ENCODE data around the gene TMEM212.
"Not testable (repeated sequence)": the region's sequence is repeated elsewhere in the genome, so short reads cannot be mapped to it uniquely, and the experiment has no call there.

The TMEM212 gene

DNA sequence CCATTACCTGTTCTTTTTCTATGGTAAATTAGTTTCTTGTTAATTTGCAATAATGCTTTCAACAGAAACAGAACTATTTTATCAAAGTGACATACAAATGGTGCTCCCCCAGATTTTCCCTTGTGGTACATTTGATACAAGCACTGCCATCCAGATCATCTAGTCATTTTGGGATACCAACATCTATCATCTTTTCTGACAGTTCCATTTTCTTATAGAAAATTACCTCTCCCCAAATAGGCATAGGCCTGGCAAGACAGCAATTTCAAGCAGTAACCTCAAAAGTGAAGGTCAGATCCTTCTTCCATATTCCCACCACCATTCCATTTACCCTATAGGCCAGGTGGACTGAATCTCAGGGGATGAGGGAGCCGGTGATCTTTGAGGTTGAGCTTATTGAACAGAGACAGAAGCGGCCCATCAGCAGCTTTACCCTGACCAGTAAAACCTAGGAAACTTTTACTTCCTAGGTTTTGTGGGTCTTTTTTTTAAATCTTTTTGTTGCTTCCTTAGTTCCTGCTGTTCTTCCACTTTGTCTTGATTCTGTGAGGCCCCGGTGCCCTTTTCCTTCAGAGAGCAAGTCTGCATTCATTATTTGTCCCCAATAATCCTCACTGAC lies 29.8 kb upstream of the TMEM212 start:
- no peak for DNase-seq (ENCODE audit: low read depth, low spot score)

DNA sequence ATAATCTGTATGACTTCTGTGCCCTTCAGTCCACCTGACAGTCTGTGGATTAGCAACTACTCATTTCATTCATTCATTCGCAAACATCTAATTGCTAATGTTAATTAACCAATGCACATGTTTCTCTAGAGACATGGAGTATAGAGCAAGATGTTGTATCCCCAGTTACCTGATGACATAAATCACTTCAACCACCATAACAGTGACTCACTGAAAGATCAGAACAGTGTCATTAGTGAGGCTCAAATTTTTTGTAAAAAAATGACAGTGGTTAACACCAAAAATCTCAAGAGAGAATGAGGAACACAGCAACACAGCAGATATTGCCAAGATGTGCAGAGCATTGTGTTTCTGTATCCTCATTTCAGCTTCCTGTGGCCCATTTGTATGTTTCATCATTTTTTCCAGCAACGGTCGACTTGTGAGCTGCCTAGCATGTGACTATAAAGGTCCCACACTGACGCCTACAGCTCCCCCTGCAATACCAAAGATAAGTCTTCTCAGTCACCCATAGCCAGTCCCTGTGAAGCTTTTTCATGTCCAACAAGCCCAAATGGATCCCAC lies 29.2 kb upstream of the TMEM212 start:
- no peak for DNase-seq (ENCODE audit: low read depth, low spot score)

DNA sequence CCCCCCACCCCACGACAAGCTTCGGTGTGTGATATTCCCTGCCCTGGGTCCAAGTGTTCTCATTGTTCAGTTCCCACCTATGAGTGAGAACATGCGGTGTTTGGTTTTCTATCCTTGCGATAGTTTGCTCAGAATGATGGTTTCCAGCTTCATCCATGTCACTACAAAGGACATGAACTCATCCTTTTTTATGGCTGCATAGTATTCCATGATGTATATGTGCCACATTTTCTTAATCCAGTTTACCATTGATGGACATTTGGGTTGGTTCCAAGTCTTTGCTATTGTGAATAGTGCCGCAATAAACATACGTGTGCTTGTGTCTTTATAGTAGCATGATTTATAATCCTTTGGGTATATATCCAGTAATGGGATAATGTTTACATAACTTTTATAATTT lies 28.5 kb upstream of the TMEM212 start:
- not testable (repeated sequence) for DNase-seq (ENCODE audit: low read depth, low spot score)

DNA sequence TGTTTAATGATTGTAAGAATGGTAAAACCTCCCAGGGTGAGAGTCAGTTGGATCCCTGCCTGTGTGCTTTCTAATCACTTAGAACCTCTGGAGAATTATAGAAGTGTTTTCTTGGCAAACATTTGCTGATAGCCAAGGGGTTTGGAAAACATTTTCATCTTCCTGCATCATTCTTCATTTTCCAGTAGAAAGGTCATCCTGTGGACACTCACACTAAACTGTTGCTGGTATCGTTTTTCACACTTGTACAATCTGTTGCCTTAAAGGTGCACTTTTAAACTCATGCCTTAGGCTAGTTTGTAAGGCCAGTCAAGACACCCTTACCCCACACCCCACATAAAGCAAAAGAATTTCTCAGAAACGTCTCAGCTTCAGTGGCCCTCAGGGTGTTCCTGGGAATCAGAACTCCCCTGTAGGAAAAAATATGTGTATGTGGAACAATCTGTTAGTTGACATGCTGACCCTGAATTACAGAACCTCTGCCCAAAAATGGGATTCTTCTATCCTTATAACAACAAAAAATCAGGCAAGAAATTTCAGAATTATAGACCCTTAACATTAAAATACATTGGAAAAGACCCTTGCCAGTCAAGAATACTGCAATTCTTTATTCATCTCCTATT lies 27.1 kb upstream of the TMEM212 start:
- no peak for DNase-seq (ENCODE audit: low read depth, low spot score)

DNA sequence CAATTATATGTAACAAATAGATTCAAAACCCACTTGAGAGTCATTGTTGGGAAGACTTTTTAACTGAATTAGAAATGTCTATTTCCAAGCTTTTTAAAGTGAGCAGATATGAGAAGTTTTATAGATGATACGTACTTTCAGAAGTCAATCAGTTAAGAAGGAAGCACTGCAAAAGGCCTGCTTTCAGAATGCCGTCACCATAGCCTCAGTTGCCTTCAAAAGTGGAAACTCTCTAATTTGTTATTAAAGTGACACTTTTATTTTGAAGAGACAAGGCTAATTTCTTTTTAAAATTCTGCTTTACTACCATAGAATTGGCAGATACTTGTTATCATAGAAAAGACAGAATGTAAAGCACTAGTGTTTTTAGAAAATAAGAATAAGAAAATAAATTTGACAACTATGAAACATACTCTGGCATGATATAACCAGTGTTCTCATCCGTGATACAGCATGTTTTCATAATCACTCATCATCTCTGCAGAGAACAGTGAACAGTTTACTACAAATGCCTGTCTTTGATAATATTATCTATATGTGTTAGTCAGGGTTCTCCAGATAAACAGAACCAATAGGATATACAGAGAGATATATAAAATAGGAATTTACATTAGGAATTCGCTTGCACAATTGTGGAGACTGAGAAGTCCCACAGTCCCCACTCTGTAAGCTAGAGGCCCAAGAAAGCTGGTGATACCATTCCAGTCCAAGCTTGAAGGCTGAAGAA lies 25.9 kb upstream of the TMEM212 start:
- DNase-seq (ENCODE audit: low read depth, low spot score) = no peak

DNA sequence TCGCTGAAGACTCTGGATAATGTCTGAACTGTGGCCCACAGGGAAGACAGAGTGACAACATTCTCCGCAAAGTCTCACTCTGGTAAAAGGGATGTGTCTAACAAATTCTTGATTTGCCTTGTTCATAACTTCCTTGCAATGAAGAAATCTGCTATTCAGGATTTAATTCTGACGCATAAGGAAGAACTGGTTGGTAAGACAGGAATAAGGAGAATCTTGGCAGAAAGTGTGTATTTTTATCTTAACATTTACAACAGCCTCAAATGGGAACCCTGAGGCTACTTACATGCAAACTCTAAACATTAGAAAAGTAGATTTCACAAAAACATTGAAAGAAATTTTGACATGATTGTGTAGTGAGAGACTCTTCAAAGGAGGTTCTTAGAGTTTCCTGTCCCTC lies 22.1 kb upstream of the TMEM212 start:
- no peak for DNase-seq (ENCODE audit: low read depth, low spot score)

DNA sequence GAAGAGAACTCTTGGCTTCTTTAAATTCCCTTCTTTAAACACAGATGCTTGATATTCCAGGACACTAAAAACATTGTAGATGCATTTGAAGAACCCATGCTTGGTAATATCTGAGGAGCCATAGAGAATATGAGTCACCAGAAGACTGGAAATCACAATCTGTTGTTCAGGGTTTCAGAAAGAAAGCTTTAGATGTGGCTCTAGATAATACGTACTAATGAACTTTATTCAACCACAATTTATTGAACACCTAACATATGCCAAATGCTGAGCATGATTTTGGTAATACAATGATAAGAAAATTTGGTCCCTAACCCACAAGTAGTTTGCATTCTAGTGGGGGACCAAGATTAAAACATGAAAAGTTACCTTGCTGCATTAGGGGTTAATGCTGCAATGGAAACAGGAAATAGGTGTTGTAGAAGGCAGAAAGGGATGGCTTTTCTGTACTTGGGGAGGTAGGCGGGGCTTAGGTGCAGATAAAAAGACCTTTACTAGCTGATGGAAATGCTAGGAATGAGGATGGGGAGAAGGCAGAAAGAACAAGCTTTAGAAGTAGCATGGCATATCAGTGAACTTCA lies 21.3 kb upstream of the TMEM212 start:
- DNase-seq (ENCODE audit: low read depth, low spot score) = no peak

DNA sequence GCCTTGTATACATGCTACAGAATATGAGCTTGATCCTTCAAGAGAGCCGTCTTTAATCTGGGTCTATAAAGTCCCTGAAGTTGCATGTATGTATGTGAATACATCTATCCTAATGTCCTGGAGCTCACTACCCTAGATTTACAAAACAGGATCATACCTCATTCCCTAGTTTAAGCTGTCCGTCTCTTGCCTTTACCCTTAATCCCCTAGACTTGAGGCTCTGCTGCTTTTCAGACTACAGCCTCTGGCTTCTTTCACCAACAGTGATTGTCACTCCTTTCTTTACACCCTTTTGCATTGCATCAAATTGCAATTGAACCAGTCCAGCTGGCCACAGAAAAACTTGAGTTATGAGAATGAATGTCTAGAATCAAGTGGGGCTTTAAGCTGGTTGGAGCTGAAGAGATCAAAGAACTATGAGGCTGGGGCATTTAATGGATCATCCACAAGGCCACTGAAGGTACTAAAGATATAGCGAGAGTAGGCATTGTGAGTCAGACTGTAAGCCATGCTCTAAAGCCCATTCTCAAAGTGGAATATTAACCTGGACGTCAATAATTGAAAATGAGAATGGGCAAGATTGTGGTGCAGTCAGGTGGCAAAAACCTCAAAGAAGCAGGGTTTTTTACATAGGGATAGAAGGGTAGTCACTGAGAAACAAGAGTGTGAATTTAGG lies 20.6 kb upstream of the TMEM212 start:
- DNase-seq (ENCODE audit: low read depth, low spot score) = no peak

DNA sequence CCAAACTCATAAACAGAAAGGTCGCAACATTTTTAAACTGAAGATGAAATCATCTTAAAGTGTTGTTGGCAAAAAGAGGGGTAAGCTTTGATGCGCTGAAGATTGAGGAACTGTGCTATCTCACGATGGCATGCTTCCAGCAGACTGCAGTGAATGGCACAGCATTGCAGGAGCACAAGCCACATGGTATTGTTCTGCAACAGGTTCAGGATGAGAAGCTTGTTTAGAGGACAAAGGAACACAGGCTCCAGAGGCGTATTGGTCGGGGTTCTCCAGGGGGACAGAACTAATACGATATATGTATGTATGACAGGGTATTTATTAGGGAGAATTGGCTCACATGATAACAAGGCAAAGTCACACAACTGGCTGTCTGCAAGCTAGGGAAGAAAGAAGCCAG lies 19.0 kb upstream of the TMEM212 start:
- DNase-seq (ENCODE audit: low read depth, low spot score) = no peak

DNA sequence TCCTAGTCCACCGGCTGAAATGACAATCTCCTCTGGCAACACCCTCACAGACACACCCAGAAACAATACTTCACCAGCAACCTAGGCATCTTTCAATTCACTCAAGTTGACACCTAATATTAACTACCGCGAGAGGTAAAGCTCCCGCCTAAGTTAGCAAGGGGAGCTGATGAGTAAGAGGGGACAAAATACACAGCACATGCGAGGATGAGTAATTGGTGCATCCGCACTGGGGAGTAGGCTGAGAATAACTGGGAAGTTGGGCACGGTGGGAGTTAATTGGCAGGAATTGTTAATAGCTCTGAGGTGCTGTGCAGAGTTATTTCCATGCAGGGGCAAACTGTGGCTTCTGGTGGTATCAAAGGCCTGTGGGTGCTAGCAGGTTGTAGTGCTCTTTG lies 18.3 kb upstream of the TMEM212 start:
- DNase-seq (ENCODE audit: low read depth, low spot score) = no peak

DNA sequence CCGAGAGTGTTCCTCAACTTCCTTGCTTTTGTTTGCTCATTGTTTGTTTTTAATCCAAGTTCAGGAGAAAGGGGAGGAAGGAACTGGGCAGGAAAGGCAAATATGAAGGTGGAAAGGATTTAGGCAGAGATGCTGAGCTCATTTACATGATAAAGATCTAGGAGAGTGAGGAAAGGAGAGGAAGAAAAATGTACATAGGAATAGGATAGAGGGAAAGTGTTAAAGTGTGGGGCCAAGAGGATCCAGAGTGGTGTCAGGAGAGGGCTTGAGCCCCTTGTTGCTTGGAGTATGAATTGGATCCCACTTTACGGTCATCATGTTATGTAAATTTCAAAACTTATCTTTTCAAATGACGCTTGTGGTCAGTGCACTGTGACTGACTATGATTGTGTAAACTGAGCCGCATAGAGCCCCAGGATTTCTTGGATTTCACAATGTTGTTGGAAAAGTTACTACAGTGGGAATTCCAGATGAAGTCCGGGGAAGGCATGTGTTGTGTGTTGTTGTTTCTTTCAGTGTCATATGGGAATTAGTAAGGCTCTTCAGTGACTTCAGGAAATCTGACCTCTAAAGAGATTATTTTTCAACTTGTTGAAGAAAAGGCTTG lies 17.8 kb upstream of the TMEM212 start:
- DNase-seq (ENCODE audit: low read depth, low spot score) = no peak

DNA sequence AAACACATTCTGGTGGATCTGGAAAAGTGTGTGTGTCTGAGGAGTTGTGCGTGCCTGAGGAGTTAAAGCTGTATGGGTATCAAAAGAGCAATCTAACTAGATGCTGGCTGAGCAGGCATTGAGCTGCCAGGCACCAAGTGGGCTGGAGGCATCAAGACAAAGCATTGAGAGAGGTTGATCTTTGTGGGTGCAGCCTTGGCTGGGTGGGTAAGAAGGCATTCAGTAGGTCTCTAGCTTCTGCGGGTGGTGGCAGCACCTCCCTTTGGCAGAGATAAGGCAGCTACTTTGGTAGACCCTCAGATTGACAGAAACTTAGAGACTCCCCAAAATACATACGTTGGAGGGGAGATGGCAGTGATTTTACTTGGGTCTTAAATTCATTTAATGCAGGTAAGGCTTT lies 15.8 kb upstream of the TMEM212 start:
- DNase-seq (ENCODE audit: low read depth, low spot score) = no peak

DNA sequence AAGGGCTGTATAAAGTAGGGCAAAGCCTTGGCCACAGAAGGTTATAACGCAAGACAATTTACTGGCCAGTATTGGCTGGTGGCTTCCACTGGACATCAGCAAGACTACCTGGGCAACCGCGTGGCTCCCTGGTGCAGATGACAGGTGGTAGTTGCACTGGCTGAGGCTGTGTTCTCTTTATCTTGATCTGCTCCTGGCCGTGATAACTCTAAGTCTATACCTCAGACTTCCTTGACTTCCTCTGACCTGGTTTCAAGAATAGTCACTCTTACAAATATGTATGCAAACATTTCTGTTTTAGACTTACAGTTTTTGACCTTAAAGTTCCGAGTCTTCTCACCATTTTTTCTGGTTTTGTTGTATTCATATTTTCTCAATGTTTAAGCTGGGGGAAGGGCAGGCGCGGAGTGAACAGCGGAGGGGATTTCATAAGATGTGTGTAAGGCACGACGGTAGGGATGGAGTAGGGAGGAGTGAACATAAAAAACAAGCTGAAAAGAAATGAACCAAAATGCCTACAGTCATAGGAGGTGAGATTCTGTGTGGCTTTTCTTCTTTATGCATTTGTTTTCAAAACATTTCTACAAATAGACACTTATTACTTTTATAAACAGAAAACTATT lies 15.2 kb upstream of the TMEM212 start:
- no peak for DNase-seq (ENCODE audit: low read depth, low spot score)

DNA sequence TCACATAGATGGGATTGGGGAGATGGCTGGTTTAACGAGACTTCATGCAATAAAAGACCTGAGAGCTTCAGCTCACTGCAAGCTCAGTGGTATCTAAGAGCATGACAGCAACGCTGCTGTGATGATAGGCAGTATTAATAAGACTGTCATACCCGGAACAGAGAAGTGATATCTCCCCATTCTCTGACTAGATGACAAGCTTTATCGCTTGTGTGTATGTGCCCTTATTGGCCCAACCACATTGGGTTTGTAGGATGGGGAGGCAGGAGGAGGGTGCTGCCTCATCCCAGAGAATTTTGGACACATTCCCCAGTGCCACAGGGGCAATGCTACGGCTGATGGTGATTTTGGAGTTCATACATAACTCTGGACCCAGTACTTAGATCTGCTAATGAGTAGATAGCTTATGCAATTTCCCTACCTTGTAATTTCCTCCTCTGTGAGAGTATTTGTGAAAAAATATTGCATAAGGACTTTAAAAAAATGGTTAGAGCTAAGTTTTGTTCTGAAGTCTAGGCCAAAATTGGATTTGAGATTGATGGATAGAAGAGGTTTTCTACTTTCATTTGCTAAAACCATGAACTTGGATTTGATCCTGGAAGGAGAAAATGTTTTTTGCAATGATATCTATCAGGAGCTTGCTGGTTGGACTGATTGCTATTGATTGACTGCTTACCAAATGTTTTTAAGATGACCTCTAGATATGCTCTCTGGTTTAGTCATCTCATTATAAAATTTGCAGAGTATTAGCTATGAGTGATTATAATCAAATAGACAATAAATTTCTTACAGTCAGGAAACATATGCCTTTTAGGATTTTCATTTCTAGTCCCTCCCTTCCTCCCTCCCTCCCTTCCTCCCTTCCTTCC lies 14.0 kb upstream of the TMEM212 start:
- DNase-seq (ENCODE audit: low read depth, low spot score) = no peak

DNA sequence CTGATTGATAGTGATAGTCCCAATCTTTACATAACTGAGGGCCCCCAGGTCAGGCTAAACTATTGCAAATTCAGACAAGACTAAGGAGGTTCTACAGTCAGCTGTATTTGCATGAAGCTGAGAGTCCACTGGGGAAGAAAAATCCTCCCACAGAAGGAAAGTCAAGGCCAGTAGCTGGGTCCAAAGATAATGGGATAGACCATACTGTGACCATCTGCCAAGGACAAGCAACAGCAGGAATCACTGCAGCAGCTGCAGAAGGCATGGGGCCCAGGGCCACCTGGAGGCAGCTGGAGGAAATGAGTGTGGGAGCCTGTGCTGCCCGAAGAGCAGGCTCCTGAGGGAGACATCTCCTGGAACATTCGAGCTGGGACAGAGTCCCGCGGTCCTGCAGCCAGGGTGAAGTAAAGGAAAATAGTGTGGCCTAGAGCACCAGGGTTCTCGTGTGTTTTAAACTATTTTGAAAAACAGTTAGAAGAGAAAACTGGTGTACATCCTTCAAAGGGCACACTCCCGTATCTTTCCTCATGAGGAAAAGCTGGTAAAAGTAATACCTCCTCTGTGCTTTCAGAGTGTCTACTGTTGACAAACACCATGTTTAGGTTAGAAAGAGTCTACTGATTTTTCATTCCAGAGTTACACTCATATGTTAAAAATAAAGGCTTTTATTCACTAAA lies 13.2 kb upstream of the TMEM212 start:
- peak; percentile 81 for DNase-seq (ENCODE audit: low read depth, low spot score)

DNA sequence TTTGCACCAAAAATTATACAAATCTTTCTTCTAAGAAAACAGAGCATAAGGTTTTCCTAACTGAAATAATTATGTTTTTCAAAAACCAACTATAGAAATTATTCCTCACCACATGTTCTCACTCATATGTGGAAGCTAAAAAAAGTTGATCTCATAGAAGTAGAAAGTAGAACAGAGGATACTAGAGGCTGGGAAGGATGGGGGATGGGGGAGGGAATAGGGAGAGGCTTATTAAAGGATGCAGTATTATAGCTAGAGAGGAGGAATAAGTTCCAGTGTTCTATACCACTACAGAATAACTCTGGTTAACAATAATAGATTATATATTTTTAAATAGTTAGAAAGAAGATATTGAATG lies 12.7 kb upstream of the TMEM212 start:
- DNase-seq (ENCODE audit: low read depth, low spot score) = no peak

DNA sequence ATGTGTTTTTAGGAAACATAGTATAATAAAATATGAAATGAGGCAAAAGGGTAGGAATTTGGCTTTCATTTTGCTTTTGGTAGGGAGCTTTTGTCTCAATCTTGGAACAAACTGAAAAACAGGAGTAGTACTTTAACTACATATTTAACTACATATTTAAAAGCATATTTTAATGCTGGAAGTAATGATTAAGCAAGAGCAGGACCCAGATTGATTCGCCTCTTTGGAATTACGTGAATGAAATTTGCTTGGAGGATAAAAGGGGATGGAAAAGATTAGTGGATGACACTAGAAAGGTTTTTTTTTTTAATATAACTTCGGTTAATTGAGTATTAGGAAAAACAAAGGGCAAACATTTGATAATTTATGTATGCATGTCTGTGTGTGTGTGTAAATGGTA lies 11.2 kb upstream of the TMEM212 start:
- no peak for DNase-seq (ENCODE audit: low read depth, low spot score)

DNA sequence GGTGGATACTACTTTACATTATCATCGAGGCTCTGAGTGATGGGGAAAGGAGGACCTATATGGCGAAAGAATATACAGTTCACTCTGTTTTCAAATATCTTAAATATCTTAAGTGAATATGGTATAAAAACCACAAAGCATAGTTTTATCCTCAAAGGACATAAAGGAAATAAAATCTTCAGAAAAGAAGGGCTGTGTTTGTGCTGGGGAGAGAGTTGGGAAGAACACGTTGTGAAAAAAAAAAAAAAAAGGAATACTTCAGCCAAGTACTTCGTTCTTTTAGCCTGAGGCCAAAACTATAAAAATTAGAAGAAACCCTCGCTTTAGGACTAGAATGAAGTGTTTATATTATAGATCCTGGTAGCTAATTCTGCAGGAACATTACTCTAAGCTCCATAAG lies 10.2 kb upstream of the TMEM212 start:
- no peak for DNase-seq (ENCODE audit: low read depth, low spot score)

DNA sequence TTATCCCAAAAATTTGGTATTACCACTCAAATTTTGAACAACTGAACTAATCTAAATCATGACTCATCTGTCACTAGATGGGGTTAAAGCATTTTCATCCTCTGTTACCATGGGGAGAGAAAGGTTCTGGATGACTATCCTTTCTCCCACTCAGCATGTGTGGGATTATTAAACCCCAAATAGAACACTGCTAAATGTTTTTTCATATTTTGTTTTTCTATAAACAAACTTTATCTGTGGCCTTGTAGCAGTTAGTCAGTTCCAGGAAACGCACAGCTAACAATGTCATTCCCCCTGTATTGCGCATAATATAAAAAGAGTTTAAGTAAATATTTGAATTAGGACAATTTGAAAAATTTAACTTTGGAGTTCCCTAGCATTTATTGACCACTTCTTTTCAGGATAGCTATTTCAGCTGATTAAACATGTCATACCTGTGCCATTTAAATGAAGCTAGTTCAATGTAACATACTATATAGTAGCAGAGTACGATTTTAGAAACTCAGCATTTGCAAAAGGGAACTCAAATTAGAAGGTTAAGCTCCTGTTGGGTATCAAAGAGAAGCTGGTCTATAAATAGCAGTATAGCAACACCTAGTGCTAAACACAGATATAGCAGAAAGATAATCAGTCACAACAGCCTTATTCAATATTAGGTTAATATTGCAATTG lies 9.2 kb upstream of the TMEM212 start:
- DNase-seq (ENCODE audit: low read depth, low spot score) = no peak

All from brain pericyte (primary cell).